ENCODE data around the gene KIF26B. TPM values are rescaled to one million over a fixed set of nuclear protein-coding genes. Genes with fewer than 3 reads are reported as not detected.
A peak's percentile ranks its signal among the peaks of the same experiment; 100 is the strongest.

Gene KIF26B
- polyA plus RNA-seq, 4 donors, result 31.8 to 38.0 (median 33.9) TPM

DNA sequence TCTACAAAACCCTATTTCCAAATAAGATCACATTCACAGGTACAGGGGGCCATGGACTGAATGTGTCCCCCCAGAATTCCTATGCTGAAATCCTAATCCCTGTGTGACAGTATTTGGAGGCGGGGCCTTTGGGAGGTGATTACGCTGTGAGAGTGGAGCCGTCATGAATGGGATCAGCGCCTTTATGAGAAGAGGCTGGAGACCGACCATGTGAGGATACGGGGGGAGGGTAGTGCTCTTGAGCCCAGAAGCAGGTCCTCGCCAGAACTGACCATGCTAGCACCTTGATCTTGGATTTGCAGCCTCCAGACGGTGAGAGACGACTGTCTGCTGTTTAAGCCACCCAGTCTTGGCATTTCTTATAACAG is 23.8 kb upstream of the KIF26B start:
- DNase-seq (ENCODE audit: low read depth in 4 of 4, low spot score in 3 of 4), result no peak

DNA sequence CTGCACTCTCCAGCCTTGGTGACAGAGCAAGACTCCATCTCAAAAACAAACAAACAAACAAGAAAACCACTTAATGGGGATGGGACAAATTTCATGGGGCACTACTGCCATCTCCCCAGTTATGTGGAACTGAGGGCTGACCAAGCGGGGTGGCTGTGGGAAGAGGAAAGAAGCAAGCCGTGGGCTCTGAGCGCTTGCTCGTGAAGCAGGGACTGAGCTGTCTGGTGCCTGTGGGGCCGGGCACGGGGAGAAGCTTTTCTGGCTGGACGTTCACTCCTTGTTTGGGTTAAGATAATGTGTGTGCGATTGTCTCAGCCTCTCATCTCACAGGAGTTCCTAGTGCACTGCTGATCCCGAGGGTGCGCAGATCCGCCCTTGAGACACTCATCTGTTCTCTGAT is 22.0 kb upstream of the KIF26B start:
- no peak for DNase-seq (ENCODE audit: low read depth in 4 of 4, low spot score in 3 of 4)

- DNase-seq (ENCODE audit: low read depth in 4 of 4, low spot score in 3 of 4), result no peak
These were observed 20.6 kb upstream of the KIF26B start for GRCh38 chr1:245133995-245134715.

DNA sequence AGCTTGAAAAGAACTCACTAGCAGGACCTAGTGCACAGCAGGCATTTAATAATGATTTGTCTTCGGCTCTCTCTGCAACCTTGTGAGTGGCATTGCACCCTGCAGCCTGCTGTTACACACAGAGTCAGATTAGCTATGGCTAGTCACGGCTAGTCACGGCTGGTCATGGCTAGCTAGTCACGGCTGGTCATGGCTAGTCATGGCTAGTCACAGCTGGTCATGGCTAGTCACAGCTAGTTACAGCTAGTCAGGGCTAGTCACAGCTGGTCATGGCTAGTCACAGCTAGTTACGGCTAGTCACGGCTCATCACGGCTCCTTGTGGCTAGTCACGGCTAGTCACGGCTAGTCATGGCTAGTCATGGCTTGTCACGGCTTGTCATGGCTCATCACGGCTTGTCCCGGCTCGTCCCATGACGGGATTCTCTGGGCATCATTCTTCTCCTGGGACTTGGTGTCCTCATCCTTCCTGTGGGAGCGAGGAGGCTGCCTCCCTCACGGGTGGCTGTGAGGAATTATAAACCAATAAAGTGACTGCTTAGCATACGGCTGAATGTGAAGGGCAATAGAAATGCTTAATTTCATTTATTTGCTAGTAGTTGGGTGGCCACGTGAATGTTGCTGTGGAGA is 12.5 kb upstream of the KIF26B start:
- DNase-seq (ENCODE audit: low read depth in 4 of 4, low spot score in 3 of 4), result no peak

- no peak for DNase-seq (ENCODE audit: low read depth in 4 of 4, low spot score in 3 of 4)
These were observed 11.8 kb upstream of the KIF26B start for GRCh38 chr1:245142976-245143375.

- no peak for DNase-seq (ENCODE audit: low read depth in 4 of 4, low spot score in 3 of 4)
These were observed 10.9 kb upstream of the KIF26B start for GRCh38 chr1:245143849-245144248.

GRCh38 chr1:245148069-245148468 is 6.7 kb upstream of the KIF26B start:
- no peak for DNase-seq (ENCODE audit: low read depth in 4 of 4, low spot score in 3 of 4)

DNA sequence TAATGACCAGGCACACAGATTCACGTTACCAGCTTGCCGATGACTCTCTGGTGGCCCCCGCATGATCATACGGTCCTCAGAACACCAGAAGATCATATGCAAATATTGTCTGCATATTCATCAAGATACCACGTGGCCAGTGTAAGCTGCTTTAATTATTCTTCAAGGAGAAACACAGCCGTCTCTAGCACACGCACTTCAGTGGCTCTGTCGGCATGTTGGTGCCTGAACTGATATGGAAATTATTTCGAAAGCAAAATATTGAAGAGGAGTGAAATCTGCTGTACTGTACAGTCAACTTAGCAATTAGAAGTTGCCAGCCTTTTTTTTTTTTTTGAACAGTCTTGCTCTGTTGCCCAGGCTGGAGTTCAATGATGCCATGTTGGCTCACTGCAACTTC is 5.9 kb upstream of the KIF26B start:
- DNase-seq (ENCODE audit: low read depth in 4 of 4, low spot score in 3 of 4), result no peak

- DNase-seq (ENCODE audit: low read depth in 4 of 4, low spot score in 3 of 4), result peak in 2 of 4 donors; percentile 74 to 80
These were observed 1.7 kb upstream of the KIF26B start for GRCh38 chr1:245153081-245153551.

DNA sequence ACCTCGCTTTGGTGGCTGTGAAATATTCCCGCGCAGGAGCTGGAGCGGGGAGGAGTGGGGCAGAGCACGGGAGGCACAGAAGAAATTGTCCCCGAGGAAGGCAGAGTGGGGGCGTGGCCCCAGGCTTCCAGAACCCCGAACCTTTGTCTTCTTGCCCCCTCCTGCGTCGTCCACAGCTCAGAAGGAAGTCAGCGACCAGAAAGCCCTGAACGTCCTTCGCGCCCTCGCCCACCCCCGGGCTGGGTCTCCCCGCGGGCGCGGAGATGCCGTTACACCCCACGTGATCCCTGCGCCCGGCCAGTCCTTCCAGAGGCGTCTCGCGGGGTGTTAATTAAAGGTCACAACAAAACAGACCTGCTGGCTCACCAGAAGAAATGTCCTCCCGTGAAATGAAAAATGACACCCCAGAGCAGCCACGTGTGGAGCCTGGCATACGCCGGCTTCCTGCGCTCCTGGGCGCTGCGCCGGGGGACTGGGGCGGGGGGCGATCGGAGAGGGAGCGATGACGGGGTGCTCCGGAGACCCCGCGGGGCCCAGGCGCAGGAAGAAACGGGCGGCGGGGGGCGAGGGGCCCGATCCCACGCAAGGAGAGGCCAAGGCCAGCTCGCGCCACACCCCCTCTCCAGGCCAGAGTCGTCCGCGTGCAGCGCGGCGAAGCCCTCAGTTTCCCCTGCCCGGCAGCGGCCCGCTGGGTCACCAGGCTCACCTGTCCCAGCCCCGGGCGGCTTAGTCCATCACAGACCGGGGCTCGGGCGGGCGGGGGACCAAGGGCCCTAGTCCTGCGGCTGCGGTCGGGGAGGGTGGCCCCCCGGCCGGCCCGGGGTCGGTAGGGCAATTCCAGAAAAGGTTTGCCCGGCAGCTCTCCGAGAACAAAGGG is 995 bp upstream of the KIF26B start:
- DNase-seq (ENCODE audit: low read depth in 4 of 4, low spot score in 3 of 4), result no peak

DNA sequence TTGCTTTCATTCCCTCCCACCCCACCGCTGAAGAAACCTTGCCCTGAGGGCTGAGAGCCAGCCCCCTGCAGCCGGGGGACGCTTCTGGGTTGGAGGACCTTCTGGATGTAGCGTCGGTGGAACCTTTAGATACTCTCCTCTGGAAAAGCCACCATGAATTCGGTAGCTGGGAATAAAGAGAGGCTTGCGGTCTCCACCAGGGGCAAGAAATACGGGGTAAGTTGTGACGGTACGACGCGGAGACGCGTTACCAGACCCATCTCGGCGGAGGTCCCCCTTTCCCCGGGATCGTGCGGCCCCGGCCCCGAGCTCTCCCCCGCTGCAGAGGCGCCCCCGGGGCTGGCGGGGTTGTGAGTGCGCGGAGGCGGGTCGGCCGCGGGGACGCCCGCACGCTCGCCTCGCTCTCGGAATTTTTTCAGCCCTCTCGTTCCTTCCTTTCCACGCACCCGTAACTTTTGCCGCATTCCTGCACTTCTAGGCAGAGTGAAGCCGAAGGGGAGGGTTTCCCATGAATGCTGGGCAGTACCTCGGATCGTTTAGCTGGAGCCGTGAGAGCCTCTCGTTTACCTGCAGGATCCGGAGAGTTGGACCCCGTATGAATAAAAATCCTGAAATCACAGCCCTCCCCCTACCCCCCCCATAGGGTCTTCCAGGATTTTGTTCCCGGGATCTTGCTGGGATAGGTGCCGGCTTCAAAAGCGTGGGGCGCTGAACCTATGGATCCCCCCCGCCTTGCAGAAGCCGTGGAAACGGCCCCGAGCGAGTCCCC is 671 bp downstream of the KIF26B start:
- no peak for DNase-seq (ENCODE audit: low read depth in 4 of 4, low spot score in 3 of 4)

DNA sequence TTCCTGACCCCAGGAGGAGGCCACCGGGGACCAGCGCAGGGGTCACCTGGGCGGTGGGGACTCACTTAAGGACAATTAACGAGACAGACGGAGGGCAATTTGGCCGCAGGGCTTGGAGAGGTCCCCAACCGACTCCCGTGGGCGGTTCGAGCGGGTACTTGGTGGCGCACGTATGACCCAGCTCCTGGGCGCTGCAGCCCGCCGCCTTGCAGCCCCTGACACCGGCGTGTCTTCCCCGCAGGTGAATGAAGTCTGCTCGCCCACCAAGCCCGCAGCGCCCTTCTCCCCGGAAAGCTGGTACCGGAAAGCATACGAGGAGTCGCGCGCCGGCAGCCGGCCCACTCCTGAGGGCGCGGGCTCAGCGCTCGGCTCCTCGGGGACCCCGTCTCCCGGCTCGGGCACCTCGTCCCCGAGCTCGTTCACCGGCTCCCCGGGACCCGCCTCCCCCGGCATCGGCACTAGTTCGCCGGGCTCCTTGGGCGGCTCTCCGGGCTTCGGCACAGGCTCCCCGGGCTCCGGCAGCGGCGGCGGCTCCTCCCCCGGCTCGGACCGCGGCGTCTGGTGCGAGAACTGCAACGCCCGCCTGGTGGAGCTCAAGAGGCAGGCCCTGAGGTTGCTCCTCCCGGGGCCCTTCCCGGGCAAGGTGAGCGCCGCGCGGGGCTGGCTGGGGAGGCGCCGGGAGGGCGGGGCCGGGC is 1.4 kb downstream of the KIF26B start:
- peak in 2 of 4 donors; percentile 63 to 67 for DNase-seq (ENCODE audit: low read depth in 4 of 4, low spot score in 3 of 4)

GRCh38 chr1:245156736-245157505 is 2.1 kb downstream of the KIF26B start:
- no peak for DNase-seq (ENCODE audit: low read depth in 4 of 4, low spot score in 3 of 4)

DNA sequence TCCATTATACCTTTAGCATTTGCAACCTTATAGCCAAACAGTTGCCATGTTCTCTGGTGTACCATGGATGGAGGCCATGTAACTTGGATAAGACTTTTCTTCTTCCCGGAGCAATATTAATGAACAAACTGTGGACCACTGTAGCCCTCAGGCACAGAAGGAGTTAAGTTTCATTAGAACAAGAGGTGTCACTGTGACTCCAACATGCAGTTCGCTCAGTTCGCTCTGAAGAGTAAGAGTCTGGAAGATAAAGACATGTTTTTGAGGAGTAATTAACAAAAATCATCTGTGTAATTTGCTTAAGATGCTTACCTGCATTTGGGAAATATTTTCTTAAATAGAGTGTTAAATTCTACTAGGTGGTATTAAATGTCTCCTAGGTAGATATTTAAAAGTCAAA is 4.1 kb downstream of the KIF26B start:
- DNase-seq (ENCODE audit: low read depth in 4 of 4, low spot score in 3 of 4), result no peak

- DNase-seq (ENCODE audit: low read depth in 4 of 4, low spot score in 3 of 4), result no peak
These were observed 5.5 kb downstream of the KIF26B start for GRCh38 chr1:245160288-245160687.

DNA sequence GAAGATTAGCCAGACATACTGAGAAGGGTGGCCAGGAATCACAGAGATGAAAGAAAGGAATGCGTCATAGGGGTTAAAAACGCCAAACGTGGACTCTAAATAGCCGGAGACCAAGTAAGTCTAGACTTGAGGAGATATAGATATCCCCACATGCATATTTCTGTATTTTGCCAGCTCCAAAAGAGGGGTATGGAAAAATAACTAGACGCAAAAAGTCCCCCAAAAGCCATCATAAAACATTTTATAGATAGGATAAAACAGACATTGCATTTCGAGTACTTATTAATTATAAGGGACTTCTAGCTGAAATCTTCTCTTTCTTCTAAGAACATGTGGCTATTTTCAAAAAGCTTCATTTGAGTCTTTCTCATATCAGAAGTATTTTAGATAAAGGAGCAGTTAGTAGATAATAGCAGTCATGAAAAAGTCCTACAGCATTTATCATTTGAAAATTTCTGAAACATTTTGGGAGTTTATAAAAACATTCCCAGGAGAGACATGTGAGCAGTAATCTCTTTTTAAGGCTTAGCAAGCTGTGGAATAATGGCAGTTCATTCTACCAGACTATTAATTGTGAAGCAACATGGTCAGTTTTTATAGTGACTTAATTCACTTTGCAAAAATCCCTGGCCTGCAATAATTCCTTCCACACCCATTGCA is 6.1 kb downstream of the KIF26B start:
- no peak for DNase-seq (ENCODE audit: low read depth in 4 of 4, low spot score in 3 of 4)

DNA sequence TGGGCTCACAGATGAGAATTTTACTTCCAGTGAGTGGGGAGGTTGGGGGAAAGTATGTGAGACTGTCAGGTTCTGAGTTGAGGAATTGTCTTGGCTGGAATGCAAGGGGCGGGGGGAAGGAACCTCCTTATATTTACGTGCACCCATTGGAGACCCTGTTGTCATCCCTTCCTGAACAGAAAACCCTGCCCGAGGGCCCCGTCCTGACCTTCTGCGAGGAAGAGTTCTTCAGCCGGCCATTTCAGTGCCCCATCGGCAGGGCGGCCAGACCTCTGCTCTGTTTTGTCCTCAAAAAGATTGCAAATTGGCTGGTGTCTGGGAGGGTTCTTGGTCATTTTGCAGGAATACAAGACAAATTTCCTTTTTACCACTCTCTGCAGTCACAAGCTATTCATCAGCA is 7.1 kb downstream of the KIF26B start:
- DNase-seq (ENCODE audit: low read depth in 4 of 4, low spot score in 3 of 4), result no peak

DNA sequence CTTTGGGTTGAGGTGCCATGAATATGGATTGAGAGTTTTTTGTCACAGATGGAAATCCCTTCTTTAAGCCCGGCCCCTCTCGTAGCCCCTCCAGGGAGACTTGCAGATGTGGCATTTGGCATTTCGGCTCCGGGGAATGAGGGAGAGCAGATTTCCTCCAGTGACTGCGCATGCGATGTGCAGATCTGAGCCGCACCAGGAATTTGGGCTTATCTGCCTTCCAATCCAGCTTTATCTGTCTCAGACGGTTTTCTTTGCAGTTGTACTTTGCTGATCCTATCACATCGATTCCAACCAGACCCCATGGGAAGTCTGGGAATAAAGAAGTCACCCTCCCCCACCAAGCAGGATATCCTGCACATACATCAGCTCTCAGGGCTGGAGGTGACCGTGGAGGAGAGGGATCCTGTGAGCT is 11.7 kb downstream of the KIF26B start:
- DNase-seq (ENCODE audit: low read depth in 4 of 4, low spot score in 3 of 4), result no peak

DNA sequence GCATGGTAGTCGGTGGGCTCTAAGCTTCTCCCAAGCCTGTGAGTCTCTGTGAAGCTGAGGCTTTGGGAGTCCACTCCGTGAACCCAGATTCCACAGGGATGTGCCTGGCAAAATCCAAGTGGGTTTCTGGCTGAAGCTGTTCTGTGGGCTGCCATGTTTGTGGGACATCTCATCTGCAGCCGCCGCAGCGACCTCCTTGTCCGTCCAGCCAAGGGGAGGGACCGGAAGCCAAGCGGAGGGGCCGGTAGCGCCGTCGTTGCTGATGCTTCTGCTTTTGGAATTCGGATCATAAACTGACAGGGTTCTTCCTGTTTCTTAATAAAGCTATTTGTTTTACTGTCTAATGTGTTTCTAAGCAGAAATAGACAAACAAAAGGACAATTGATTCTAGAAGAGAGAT is 13.3 kb downstream of the KIF26B start:
- no peak for DNase-seq (ENCODE audit: low read depth in 4 of 4, low spot score in 3 of 4)
